ENCODE data around the gene RILP. TPM values are rescaled to one million over a fixed set of nuclear protein-coding genes. Genes with fewer than 3 reads are reported as not detected.

Gene RILP
- total RNA-seq, 2 donors from 2014 or later = 38.6 to 60.7 TPM

DNA sequence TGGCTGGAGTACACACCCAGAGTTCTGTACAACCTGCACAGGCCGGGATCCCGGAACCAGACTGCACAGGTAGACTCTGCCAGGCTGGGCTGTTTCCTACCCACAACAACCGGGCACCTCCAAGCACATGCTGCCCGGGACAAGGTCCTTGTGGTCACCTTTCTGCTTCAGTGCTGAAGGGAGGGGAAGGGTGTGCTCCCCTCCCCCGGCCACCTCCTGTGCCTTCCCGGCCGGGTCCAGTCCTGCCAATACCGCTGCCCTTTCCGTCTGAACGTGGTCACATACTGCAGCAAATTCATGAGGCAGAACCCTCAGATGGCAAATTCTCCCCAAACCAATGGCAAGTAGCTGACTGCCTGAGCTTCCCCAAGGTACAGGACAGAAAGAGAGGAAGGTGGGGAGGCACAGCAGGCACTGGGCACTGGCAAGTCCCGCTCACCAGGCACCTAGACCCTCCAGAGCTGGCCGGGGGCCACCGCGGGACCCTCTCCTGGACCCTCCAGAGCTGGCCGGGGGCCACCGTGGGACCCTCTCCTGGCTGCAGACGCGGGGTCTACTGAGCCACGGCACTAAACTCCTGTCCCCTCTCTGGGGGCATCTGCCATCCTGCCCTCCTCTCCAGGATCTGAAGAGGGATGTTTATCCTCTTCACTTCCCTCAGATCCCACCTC is 43.9 kb downstream of the RILP start:
- Histone ChIP-seq H3K36me3 (no peaks in the 10 kb centered on the region), H3K27ac (no peak overlapping the region), H3K4me3 (no peak overlapping the region), H3K27me3 (no peaks in the 10 kb centered on the region), H3K4me1 (no peaks in the 10 kb centered on the region), H3K9me3 (no peaks in the 10 kb centered on the region)
- TF ChIP-seq, protein P1, sequence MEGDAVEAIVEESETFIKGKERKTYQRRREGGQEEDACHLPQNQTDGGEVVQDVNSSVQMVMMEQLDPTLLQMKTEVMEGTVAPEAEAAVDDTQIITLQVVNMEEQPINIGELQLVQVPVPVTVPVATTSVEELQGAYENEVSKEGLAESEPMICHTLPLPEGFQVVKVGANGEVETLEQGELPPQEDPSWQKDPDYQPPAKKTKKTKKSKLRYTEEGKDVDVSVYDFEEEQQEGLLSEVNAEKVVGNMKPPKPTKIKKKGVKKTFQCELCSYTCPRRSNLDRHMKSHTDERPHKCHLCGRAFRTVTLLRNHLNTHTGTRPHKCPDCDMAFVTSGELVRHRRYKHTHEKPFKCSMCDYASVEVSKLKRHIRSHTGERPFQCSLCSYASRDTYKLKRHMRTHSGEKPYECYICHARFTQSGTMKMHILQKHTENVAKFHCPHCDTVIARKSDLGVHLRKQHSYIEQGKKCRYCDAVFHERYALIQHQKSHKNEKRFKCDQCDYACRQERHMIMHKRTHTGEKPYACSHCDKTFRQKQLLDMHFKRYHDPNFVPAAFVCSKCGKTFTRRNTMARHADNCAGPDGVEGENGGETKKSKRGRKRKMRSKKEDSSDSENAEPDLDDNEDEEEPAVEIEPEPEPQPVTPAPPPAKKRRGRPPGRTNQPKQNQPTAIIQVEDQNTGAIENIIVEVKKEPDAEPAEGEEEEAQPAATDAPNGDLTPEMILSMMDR (IDR thresholded peaks at IDR 0.05) = no peak
- no peak for DNase-seq (ENCODE audit: low spot score)

DNA sequence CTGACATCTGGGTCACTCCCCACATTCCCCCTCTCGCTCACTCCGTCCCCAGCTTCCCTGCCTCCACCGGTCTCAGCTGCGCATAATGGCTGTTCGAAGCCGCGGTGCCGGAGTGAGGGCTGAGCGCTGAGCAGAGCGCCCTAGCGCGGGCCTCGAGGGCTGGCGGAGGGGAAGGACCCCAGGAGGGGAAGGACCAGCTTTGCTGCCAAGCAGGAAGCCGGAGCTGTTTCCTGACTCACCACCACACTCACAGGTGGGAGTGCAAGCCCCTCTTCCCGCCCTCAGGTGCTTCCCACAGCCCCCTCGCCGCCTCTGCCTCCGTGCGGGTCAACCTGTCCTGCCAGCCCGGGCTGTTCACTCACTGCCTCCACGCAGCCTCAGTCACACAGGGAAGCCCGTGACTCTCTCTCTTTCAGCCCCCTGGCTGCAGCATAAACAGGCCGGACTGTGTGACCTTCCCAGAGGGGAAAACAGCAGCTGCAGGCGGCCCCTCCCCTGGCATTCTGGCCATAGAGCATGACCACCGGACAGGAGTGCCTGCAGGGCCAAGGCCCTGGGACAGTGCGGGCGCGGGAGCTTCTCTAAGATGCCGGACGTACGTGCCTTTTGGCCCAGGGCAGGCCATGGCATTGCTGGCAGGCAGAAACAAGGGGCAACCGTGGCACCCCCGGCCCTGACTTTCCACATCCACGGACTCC is 44.7 kb downstream of the RILP start:
- TF ChIP-seq, protein P1 (IDR thresholded peaks at IDR 0.05) = no peak
- no peaks in the 10 kb centered on the region for H3K4me1 ChIP-seq
- no peaks in the 10 kb centered on the region for H3K27me3 ChIP-seq
- no peaks in the 10 kb centered on the region for H3K9me3 ChIP-seq
- H3K36me3 ChIP-seq = no peaks in the 10 kb centered on the region
- H3K27ac ChIP-seq = no peak overlapping the region
- no peak for DNase-seq (ENCODE audit: low spot score)
- no peak overlapping the region for H3K4me3 ChIP-seq

DNA sequence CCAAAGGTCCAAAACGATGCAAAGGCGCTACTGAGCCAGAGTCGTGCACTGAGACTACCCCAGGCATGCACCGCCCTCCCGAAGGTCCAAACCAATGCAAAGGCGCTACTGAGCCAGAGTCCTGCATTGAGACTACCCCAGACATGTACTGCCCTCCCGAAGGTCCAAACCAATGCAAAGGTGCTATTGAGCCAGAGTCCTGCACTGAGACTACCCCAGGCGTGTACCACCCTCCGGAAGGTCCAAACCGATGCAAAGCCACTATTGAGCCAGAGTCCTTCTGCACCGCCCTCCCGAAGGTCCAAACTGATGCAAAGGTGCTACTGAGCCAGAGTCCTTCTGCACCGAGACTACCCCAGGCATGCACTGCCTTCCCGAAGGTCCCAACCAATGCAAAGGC is 48.1 kb downstream of the RILP start:
- no peak overlapping the region for H3K4me3 ChIP-seq
- no peak for DNase-seq (ENCODE audit: low spot score)
- H3K27me3 ChIP-seq = no peaks in the 10 kb centered on the region
- no peaks in the 10 kb centered on the region for H3K36me3 ChIP-seq
- H3K4me1 ChIP-seq = no peaks in the 10 kb centered on the region
- no peaks in the 10 kb centered on the region for H3K9me3 ChIP-seq
- TF ChIP-seq, protein P1 (IDR thresholded peaks at IDR 0.05) = no peak
- H3K27ac ChIP-seq = no peak overlapping the region

DNA sequence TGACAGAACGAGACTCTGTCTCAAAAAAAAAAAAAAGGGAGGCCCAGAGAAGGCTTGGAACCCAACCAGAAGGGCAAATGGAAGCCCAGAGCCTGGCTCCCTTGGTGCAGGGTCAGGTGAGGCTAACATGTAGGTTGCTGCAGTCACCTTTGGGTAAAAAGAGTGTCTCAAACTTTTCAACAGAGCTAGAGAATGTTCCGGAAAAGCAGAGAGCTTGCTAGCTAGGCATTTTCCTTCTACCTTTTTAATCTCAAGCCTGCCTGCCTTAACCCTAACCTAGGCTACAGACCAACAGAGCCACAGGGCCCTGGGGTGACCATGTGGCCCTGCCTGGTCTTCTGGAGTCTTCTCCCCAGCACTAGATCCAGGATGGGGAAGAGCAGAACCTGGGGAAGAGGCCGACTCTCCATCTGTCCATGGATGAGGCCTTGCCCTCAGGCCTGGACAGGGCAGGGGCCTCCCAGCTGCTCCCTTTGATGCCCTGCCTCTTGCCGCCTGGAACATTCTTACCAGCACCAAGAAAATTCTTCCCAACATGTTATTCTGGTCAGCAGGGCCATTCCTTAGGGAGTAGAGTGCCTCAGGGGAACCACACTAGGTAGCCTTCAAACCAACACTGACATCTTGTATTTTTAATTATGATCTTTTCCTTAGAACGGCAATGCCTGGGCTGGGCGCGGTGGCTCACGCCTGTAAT is 51.1 kb downstream of the RILP start:
- DNase-seq (ENCODE audit: low spot score) = no peak
- TF ChIP-seq, protein P1 (IDR thresholded peaks at IDR 0.05) = no peak
- no peaks in the 10 kb centered on the region for H3K9me3 ChIP-seq
- H3K4me1 ChIP-seq = no peaks in the 10 kb centered on the region
- no peaks in the 10 kb centered on the region for H3K27me3 ChIP-seq
- H3K4me3 ChIP-seq = no peak overlapping the region
- H3K27ac ChIP-seq = no peak overlapping the region
- no peaks in the 10 kb centered on the region for H3K36me3 ChIP-seq

DNA sequence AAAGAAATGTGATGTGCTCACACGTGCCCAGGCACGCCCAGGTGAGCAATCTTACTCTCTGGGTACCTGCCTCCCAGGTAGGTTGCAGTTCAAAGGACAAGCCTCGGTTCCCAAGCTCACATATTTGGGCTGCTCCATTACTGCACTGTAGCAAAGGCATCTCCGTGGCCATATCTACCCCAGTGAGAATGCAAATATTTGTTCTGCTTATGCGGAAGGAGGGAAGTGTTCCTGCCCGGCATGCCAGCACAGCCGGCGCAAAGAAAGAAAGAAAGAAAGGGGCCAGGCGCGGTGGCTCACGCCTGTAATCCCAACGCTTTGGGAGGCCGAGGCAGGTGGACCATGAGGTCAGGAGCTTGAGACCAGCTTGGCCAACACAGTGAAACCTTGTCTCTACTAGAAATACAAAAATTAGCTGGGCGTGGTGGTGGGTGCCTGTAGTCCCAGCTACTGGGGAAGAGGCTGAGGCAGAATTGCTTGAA is 51.8 kb downstream of the RILP start:
- no peaks in the 10 kb centered on the region for H3K9me3 ChIP-seq
- no peaks in the 10 kb centered on the region for H3K4me1 ChIP-seq
- no peaks in the 10 kb centered on the region for H3K27me3 ChIP-seq
- TF ChIP-seq, protein P1 (IDR thresholded peaks at IDR 0.05) = no peak
- H3K4me3 ChIP-seq = no peak overlapping the region
- H3K27ac ChIP-seq = no peak overlapping the region
- DNase-seq (ENCODE audit: low spot score) = no peak
- no peaks in the 10 kb centered on the region for H3K36me3 ChIP-seq

Other genes starting within 250 kb of the RILP start
- gene YWHAE, start 249.6 kb downstream of the RILP start, total RNA-seq = 100 to 1,000 TPM; 655 to 703 TPM
- 10 to 100 TPM; 36.0 to 49.8 TPM for gene CRK, start 193.6 kb downstream of the RILP start, total RNA-seq
- gene MYO1C, start 157.2 kb downstream of the RILP start, total RNA-seq = 100 to 1,000 TPM in 1 of 2 donors, 10 to 100 TPM in 1; 83.6 to 161 TPM
- 10 to 100 TPM; 64.9 to 78.1 TPM for gene INPP5K, start 133.3 kb downstream of the RILP start, total RNA-seq
- gene PITPNA, start 87.1 kb downstream of the RILP start, total RNA-seq = 10 to 100 TPM; 35.1 to 39.6 TPM
- 1 to 10 TPM; 3.6 to 9.8 TPM for gene SLC43A2, start 21.0 kb downstream of the RILP start, total RNA-seq
- gene SCARF1, start 4.1 kb downstream of the RILP start, total RNA-seq = 10 to 100 TPM in 1 of 2 donors, 1 to 10 TPM in 1; 8.6 to 14.8 TPM
- 100 to 1,000 TPM in 1 of 2 donors, 10 to 100 TPM in 1; 90.1 to 144 TPM for gene PRPF8, start 35.0 kb upstream of the RILP start, total RNA-seq
- 1 to 10 TPM; 1.1 to 3.7 TPM for gene TLCD2, start 60.5 kb upstream of the RILP start, total RNA-seq
- gene WDR81, start 74.8 kb upstream of the RILP start, total RNA-seq = 10 to 100 TPM; 10.9 to 17.9 TPM
- 1 to 10 TPM; 1.0 to 1.5 TPM for gene SERPINF2, start 93.0 kb upstream of the RILP start, total RNA-seq
- gene SERPINF1, start 112.2 kb upstream of the RILP start, total RNA-seq = 100 to 1,000 TPM; 348 to 498 TPM
- 1 to 10 TPM; 6.2 to 7.1 TPM for gene SMYD4, start 180.0 kb upstream of the RILP start, total RNA-seq
- gene RPA1, start 180.1 kb upstream of the RILP start, total RNA-seq = 10 to 100 TPM; 20.9 to 26.9 TPM